CD4-positive, alpha-beta T cell treated with Interleukin-6 at 100 ng/mL for 8 hours (primary cell): Measurements from ENCODE around the gene CIAO1.
A peak's percentile ranks its signal among the peaks of the same experiment; 100 is the strongest.
"Not testable (repeated sequence)": the region's sequence is repeated elsewhere in the genome, so short reads cannot be mapped to it uniquely, and the experiment has no call there.

Experiments used
- DNase-seq: peaks from one replicate; pipeline ENCODE4 v3.0.0-alpha.2; 2020; ENCODE audit warnings: mixed read lengths, low spot score

Gene CIAO1

DNA sequence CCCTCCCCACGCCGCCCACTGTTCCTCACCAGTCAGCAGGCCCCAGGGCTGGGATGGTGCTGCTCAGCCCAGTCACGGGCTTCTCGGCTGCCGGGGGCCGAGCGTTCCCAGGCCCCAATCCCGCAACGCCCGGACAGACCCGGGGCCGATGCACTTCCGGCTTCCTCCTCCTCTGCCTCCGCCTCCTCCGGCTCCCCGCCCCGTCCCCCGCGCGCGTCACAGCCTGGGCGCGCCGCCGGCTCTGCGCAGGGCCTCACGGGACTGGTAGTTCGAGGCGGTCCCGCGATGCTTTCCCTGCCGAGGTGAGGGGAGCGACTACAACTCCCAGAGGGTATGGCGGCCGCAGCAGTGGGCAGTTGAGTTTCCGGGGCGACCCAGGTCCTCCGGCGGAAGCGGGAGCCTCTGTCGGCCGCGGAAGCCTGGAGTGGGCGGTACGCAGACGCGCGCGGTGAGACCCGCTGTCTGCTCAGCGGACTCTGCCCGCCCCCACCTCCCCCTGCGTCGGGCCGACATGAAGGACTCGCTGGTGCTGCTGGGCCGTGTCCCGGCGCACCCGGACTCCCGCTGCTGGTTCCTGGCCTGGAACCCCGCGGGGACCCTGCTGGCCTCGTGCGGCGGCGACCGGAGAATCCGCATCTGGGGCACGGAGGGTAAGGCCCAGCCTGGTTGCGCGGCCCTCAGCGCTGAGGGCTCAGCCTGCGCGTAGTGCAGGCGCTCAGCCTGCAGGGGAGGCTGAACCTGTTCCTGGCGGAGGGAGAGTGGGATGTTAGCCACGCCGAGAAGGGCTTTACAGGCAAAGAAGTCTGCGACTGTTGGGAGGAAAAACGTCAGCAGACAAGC lies at the start of gene CIAO1, which contains the start of gene TMEM127:
CIAO1 (plus strand) TSS at position 386 of the 840 bp plus-strand sequence; CDS start at position 512, 126 bp downstream.
TMEM127 (minus strand) TSS at position 158 of the 840 bp plus-strand sequence. CDS start 616 bp downstream, outside the sequence.
- peak; percentile 98 for DNase-seq

DNA sequence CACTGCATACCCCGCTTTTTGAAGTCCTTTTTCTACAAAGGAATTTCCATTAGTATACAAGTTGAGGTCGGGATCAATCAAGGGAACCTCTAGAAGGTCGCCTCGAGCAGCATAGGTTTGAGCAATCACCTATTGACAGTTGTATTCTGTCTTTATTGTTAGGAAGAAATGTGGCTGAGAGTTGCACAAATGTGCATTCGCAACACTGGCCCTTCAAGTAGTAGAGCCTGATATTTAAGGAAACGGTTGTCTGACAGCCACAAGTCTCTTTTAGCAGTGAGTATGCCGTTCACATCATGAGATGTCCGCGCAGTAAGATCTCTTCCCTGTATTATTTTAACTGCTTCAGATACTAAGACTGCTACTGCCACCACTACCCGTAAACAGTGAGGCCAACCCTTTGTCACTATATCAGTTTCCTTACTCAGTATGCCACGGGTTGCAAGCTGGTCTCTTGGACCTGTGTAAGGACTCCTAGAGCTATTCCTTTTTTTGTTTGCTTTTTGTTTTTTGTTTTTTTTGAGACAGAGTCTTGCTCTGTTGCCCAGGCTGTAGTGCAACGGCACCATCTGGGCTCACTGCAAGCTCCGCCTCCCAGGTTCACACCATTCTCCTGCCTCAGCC lies 47.4 kb upstream of the CIAO1 start:
- DNase-seq = no peak

DNA sequence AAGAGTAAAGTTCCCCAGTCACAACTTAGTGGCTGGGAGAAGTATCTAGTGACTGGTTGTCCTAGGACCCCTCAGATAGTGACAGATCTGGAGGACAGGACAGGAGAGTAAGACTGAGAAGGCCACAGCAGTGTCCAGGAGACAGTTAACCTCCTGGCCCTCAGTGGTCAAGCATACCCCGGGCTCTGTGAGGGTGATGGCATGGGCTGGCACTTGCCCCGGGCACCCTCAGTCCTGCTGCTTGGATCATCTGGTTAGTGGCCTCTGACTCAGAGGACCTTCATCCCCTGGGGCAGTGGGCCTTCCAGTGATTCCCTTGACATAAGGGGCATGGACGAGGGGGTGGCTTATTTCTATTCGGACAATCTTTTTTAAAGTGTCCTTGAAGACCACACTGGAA lies 46.1 kb upstream of the CIAO1 start:
- not testable (repeated sequence) for DNase-seq

DNA sequence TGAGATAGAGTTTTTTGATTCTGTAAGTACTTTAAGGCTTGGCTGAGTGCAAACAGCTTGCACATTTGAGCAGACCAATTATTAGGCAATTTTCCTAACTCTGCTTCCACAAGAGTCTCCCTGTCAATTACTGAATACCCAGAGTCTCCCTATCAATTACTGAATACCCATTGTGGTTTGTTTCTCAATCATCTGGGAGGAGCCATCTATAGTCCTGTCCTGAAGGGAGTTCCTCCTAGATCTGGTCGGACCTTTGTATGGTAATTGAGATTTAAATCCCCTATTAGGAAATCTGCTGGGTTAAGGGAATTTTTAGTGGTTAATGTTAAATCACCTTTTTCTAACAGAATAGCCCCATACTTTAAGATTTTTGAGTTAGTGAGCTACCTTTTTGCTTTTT lies 44.9 kb upstream of the CIAO1 start:
- not testable (repeated sequence) for DNase-seq

DNA sequence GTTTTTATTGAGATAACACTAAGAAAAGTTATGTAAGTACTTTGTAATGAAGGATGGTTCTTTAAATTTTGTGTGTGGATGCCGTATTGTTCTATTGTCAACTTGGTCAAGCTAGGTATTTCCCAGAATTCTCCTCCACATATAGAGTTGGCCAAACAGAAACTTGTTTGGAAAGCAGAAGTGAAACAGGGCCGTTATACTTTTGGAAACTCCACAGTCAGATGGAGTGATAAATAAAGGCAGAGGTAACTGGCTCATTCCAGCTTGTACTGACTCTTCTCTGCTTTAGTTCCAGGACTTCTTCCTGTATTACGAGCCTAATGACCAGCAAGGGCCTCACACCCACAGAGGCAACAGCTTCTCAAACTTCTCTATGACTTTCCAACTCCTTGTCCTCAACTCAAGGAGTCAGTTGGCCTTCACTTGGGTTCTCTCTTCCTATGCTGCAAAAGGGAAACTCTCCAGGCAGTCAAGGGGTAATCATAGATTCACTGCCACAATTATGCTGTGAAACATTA lies 41.0 kb upstream of the CIAO1 start:
- DNase-seq = no peak

DNA sequence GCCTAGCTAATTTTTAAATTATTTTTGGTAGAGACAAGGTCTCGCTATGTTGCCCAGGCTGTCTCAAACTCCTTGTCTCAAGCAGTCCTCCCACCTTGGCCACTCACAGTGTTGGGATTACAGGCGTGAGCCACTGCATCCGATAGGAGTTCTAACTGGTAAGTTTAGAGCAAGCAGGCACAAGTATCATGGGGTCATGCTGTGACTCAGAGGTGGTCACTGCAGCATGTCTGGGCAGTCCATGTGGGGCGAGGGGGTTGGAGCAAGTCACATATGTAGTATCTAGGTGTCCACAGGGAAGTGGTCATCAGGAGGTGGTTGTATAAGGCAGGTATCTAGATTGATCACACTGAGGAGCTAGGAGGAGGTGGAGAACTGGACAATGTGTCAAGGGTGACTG lies 34.7 kb upstream of the CIAO1 start:
- no peak for DNase-seq

DNA sequence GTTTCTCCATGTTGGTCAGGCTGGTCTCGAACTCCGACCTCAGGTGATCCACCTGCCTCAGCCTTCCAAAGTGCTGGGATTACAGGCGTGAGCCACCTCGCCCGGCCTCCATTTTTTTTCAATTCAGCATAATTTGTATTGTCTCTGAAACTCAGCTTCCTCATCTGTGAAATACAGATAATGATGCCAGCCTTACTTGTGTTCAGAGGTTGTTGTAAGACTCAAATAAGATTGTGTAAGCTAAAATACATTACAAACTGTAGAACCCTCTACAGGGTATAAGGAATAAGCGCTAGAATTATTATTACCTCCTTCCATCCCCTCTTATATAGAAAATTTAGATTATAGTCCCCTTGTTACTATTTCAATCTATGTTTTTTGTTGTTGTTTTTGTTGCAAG lies 32.6 kb upstream of the CIAO1 start:
- DNase-seq = no peak

DNA sequence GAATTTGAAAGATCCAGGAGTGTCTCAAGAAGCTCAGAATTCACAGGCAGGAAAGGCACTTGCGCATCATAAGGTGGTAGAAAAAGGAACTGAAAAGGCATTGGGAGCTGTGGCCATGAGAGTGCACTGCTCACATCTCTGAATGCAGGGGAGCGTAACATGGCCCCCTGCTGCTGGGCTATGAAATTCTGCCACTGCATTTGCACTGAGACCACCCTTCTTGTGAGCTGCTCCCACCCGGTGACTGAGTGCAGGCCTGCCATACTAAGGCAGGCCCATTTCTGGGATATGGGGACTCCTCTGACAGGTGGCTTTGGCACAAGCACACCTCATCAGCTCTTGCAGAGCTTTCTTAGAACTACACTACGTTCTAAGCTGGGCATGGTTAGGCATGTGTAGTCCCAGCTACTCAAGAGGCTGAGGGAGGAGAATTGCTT lies 32.1 kb upstream of the CIAO1 start:
- DNase-seq = no peak

DNA sequence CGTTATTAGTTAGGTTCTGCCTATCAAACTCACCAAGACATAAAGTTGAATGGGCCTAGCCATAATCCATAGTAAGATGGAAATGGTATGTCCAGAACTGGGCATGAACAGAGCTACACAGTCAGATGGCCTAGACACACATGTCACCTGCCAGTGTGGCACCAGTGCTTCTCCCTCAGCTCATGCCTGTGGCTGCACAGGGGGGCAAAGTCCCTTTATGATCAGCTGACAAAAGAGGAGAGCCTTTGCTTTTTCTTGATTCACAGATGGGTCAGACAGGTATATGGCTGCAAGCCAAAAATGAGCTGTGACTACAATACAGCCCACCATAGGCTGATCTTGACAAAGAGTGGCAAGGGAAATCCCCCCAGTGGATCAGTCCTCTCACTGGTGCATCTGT lies 29.1 kb upstream of the CIAO1 start:
- no peak for DNase-seq

DNA sequence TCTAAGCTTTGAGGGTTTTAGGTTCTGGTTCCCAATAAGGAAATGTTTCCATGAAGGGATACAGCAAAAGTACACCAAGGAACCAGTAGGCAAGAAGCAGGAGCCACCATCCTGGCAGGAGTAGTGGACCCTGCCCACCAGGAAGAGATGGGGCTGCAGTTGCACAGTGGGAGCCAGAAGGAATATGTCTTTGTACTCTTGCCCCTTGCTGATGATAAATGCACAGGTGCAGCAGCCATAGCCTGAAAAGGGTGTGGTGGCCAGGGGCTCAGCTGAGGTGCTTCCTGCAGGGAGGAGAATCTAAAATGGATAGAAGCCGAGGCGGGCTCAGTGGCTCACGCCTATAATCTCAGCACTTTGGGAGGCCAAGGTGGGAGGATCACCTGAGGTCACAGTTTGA lies 27.8 kb upstream of the CIAO1 start:
- DNase-seq = no peak

DNA sequence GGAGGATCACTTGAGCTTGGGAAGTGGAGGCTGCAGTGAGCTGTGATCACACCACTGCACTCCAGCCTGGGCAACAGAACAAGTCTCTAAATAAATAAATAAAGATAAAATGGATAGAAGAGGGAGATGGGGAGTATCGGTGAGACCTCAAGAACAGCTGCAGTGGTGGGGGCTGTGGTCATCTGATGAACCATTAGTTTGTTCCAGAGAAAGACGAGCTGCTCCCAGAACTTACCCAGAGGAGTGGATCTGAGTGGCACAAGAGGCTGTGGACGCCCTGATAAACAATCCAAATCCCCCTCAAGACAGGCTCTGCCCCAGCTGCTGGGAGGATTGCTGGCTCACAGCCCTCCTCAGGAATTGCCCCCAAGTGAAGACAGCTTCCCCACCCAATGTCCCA lies 26.9 kb upstream of the CIAO1 start:
- DNase-seq = no peak

DNA sequence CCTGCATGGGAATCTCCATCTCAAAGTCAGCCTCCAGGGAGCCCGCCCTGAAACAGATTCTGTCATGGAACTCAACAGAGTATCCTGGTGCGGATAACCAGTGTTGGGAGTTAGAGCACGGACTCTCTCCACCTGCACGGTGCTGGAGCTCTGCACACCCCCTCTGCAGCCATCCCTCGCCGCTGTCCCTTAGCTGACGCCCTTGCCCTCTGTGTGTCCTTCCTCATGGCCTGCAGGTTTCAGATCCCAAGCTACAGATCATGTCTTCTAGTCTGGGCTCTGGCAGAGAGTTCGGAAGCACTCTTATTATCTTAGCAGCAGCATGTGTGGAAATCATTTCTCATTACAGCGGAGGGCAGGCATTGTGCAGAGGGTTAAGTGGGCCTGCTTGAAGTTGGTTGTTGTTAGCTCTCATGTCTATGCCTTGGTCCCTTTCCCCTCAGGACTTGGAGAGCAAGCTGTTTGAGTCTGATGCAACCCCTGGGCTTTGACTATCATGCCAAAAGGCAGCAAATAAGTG lies 26.2 kb upstream of the CIAO1 start:
- no peak for DNase-seq

DNA sequence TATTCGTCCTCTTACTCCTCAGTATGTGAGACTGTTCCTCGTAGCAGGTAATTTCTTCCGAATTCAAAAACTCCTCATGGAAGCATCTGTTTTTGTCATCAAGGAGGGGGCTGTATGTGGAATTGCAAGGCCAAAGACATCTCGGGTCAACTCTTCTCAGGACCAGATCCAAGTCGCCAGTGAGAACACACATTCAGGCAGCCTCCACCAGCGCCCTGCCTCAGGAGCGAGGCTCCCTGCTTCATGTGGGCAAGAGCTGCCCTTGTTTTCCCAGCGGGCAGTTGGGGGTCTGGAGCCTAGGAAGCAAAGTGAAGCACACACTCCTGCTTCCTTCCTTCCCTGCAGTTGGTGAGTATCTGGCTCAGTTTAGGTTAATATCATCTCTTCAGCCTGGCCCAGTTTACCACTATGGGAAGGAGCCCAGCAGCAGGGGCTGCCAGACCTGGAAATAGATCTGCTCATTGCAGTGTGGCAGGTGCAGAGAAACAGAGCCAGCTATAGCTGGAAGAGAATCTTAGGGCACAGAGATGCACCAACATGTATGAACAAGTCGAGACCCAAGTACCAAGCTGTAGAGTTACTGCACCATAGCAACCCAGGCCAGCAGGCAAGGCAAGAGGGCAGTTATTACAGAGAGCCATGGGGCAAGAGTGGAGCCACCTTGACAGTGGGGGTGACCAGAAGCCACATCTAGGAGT lies 25.5 kb upstream of the CIAO1 start:
- no peak for DNase-seq

DNA sequence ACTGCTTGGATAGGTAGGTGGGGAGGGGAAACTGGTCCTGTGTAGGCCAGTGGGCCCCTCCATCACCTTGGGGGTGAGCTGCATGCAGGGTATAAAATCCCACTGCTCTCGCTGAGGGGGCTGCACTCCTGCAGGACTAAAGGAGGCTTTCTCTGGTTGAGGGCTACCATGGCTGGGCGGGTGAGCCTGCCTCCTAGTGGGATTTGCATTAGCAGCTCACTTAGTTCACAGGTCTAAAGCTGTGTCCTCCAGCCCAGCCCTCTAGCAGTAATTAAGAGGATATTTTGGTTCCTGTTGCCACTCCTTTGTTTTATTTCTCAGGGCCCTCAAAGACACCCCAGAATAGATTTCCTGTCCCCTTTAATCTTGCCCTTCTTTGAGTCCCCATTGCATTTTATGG lies 24.8 kb upstream of the CIAO1 start:
- no peak for DNase-seq

DNA sequence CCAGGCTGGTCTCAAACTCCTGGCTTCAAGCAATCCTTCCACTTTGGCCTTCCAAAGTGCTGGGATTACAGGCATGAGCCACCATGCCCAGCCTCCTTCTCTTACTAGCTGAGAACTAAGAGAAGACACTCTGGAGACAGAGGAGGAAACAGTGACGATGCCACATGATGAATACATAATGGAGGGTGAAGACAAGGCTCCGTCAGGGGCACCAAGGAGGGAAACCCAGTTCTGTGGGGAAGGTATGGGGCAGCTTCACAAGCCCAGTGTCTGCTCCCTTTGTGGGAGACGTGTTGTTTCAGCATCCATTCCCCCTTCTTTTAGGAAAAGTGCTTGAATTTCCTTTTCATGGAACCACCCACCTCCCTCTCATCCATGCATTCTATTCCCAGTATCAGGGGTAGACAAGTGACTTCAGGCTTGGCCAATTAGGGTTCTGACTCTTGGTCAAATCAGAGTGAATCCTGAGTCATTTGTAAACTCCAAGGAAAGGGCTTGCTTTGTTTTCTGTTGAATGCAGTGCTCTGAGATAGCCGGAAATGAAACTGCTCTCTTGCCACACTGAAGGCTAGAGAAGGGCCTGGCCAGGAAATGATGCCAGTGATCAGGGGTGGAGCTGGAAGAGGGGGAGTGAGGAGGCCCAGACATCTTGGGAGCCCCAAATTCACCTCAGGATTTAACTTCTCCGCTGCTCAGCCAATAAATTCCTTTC lies 24.0 kb upstream of the CIAO1 start:
- peak; percentile 60 for DNase-seq

DNA sequence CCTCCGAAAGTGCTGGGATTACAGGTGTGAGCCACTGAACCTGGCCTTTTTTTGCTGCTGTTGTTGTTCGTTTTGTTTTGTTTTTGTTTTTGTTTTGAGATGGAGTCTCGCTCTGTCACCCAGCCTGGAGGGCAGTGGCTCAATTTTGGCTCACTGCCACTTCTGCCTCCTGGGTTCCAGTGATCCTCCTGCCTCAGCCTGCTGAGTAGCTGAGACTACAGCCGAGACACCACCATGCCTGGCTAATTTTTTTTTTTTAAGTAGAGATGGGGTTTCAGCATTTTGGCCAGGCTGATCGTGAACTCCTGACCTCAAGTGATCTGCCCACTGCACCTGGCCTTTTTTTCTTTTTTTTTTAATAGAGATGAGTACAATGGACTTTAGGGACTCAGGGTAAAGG lies 22.2 kb upstream of the CIAO1 start:
- DNase-seq = no peak

DNA sequence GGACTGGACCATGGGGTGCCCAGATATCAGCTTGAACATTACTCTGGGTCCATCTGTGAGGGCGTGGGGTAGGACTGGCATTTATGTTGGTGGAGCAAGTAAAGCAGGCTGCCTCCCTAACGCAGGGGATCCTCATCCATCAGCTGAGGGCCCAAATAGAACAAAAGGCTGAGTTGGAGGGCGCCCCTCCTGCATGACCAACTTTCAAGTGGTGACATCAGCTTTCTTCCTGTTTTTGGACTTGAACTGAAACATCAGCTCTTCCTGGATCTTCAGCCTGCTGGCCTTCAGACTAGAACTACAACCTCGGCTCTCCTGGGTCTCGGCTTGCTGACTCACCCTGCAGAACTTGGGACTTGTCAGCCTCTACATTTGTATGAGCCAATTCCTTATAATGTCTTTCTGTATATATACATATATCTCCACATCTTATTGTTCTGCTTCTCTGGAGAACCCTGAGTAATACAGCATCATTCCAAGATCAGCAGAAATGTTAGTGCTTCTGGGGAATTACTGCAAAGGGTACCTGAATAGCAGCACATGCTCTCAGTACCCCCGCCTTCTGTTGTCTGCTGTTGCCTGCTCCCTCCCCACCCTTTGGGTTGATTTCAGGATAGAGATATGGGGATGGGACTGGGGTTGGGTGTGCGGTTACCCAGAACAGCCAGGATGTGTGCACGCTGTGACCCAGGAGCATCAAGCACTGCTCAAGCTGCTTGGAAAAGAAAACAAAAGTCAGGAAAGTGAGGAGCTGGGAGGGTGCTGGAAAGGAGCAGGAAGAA lies 20.2 kb upstream of the CIAO1 start:
- no peak for DNase-seq

DNA sequence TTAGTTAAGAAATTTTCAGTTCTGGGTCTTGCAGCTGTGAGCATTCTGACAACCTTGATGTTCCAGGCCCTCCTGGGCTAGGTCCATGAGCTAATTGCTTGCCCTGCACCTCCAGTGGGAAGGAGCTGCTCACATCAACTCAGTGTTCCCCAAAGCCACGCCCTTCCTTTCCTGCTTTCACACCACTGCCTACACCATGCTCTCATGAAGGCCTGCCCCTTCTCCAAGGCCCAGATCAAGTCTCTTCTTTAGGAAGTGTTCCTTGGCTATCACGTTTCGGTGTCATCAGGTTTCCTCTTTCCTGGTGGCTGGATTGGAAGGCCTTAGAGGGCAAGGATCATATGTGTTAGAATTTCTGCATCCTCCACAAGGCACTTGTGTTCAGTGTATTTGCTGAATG lies 19.0 kb upstream of the CIAO1 start:
- DNase-seq = no peak

DNA sequence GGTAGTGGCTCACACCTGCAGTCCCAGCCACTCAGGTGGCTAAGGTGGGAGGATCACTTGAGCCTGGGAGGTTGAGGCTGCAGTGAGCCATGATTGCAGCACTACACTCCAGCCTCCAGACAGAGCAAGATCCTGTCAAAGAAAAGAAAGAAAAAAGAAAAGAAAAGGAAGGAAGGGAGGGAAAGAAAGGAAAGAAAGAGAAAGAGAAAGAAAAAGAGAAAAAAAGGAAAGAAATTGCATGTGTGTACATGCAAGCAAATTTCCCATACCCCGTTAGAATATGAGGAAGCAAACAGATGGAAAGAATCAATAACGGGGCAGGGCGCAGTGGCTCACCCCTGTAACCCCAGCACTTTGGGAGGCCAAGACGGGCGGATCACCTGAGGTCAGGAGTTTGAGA lies 18.1 kb upstream of the CIAO1 start:
- DNase-seq = no peak

DNA sequence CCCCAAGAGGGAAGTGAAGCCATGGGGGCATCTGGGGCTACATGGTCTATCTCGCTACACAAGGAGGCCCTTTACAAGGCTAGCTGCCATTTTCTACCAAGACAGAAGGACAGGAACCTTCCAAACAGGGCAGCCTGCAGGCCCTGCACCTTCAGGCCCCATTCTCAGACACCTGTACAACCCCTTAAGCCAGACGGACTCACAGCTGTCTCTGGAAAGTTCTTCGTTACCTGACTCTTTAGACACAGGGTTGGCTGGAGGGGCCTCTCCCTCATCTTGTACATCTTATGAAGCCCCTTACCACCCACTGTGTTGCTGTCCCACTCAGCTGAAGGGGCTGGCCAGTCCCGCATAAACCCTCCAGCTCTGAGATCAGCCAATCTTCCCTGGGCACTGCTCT lies 17.4 kb upstream of the CIAO1 start:
- no peak for DNase-seq

DNA sequence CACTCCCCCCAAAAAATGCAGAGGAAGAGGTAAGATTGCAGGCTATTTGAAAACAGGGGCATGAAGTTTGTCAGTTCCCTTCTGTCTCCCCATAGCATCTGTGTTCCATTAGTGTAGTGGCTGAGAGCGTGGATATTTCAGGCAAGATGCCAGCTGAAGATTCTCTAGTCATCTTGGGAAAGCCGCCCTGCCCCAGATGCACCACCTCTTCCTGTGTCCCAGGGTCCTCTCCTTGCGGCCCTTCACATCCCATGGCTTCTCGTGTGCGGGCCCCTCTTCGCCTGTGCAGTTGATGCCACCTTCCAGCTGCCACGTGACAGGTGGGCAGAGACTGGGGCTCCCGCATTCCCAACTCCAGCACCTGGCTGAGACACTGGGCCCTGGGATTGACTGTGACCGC lies 16.4 kb upstream of the CIAO1 start:
- DNase-seq = no peak
